GM23338 (cell line): Measurements from ENCODE around the gene TRPM1. TPM values are rescaled to one million over a fixed set of nuclear protein-coding genes. Genes with fewer than 3 reads are reported as not detected.
A peak's percentile ranks its signal among the peaks of the same experiment; 100 is the strongest.

Experiments
- ATAC-seq: fragments of 200-7000 bp; cut with Tn5 transposase; 3 replicates; pipeline ENCODE4 v1.9.1; 2020
- DNase-seq: peaks from one replicate; pipeline ENCODE4 v3.0.0-alpha.2; 2015; ENCODE audit warnings: low spot score
- H2AFZ ChIP-seq: fragments of 200-600 bp; sonication (generic); 2 replicates; pipeline ENCODE4 v1.8.0; 2016; ENCODE audit warnings: antibody characterized with exemption, mild to moderate bottlenecking, moderate library complexity
- H3F3A ChIP-seq: fragments of 200-600 bp; sonication (generic); replicated peaks from 2 replicates; pipeline ENCODE4 v1.8.0; 2017; ENCODE audit warnings: antibody characterized with exemption, mixed run types, low read depth
- H3K27ac ChIP-seq: fragments of 200-600 bp; sonication (generic); 2 replicates; pipeline ENCODE4 v1.6.1; 2016; ENCODE audit warnings: low read depth
- H3K27me3 ChIP-seq: fragments of 200-600 bp; sonication (generic); 2 replicates; pipeline ENCODE4 v1.8.0; 2016; ENCODE audit warnings: mild to moderate bottlenecking, mixed run types, moderate library complexity; ENCODE audit not compliant: insufficient read depth
- H3K36me3 ChIP-seq: fragments of 200-600 bp; sonication (generic); 2 replicates; pipeline ENCODE4 v1.8.0; 2016; ENCODE audit warnings: mild to moderate bottlenecking; ENCODE audit not compliant: insufficient read depth
- H3K4me1 ChIP-seq: fragments of 200-600 bp; sonication (generic); 2 replicates; pipeline ENCODE4 v1.8.0; 2016; ENCODE audit warnings: mild to moderate bottlenecking, moderate library complexity; ENCODE audit not compliant: insufficient read depth
- H3K4me2 ChIP-seq: fragments of 200-600 bp; sonication (generic); 2 replicates; pipeline ENCODE4 v1.7.1; 2017; ENCODE audit warnings: mixed run types
- H3K4me3 ChIP-seq: fragments of 200-600 bp; sonication (generic); 2 replicates; pipeline ENCODE4 v1.6.1; 2016; ENCODE audit warnings: mixed run types
- H3K79me2 ChIP-seq: fragments of 200-600 bp; sonication (generic); replicated peaks from 2 replicates; pipeline ENCODE4 v1.8.0; 2017; ENCODE audit warnings: mild to moderate bottlenecking; ENCODE audit not compliant: insufficient read depth
- H3K9me2 ChIP-seq: fragments of 200-600 bp; sonication (generic); 2 replicates; pipeline ENCODE4 v1.8.0; 2017; ENCODE audit not compliant: insufficient read depth
- H4K20me1 ChIP-seq: fragments of 200-600 bp; sonication (generic); replicated peaks from 2 replicates; pipeline ENCODE4 v1.8.0; 2017; ENCODE audit warnings: mild to moderate bottlenecking; ENCODE audit not compliant: insufficient read depth
- H3K27ac Mint-ChIP-seq: 2 replicates; pipeline ENCODE4 v1.8.0; 2020; ENCODE audit warnings: inconsistent platforms, mild to moderate bottlenecking, moderate library complexity, mixed read lengths
- H3K27me3 Mint-ChIP-seq: 3 replicates; pipeline ENCODE4 v1.8.0; 2022; ENCODE audit warnings: low read depth, mild to moderate bottlenecking, moderate library complexity, mixed read lengths, inconsistent platforms; ENCODE audit not compliant: insufficient read depth, poor library complexity
- H3K36me3 Mint-ChIP-seq: 3 replicates; pipeline ENCODE4 v1.8.0; 2021; ENCODE audit warnings: low read depth, mild to moderate bottlenecking, inconsistent platforms, moderate library complexity, mixed read lengths
- H3K4me1 Mint-ChIP-seq: 3 replicates; pipeline ENCODE4 v1.8.0; 2020; ENCODE audit warnings: mild to moderate bottlenecking, inconsistent platforms, mixed read lengths
- H3K4me3 Mint-ChIP-seq: 3 replicates; pipeline ENCODE4 v1.8.0; 2021; ENCODE audit warnings: moderate library complexity, mild to moderate bottlenecking, inconsistent platforms, mixed read lengths
- H3K9me3 Mint-ChIP-seq: 3 replicates; pipeline ENCODE4 v1.8.0; 2020; ENCODE audit warnings: moderate library complexity, mild to moderate bottlenecking, inconsistent platforms, mixed read lengths
- CREB1 ChIP-seq: fragments of 250-450 bp; sonication (Bioruptor Pico); IDR thresholded peaks from 2 replicates; pipeline ENCODE4 v1.5.0; 2020; ENCODE audit warnings: low read depth, mild to moderate bottlenecking, moderate library complexity
- ETS1 ChIP-seq: IDR thresholded peaks from 2 replicates; pipeline ENCODE4 v1.6.1; 2016; ENCODE audit warnings: antibody characterized with exemption
- EZH2 ChIP-seq: fragments of 200-600 bp; sonication (generic); IDR thresholded peaks from one replicate; pipeline ENCODE4 v1.8.0; 2017; ENCODE audit warnings: antibody characterized with exemption, mild to moderate bottlenecking, low read depth; ENCODE audit not compliant: unreplicated experiment
- EZH2phosphoT487 ChIP-seq: fragments of 200-600 bp; sonication (generic); IDR thresholded peaks from one replicate; pipeline ENCODE4 v1.8.1; 2018; ENCODE audit warnings: antibody characterized with exemption; ENCODE audit not compliant: unreplicated experiment
- POLR2AphosphoS5 ChIP-seq: IDR thresholded peaks from 2 replicates; pipeline ENCODE4 v1.6.1; 2016; ENCODE audit warnings: antibody characterized with exemption, low read depth
- ZNF114 ChIP-seq: fragments of 250-450 bp; sonication (Bioruptor Pico); IDR thresholded peaks from 2 replicates; pipeline ENCODE4 v1.5.0; 2020; ENCODE audit warnings: mild to moderate bottlenecking, moderate library complexity
- ZNF331 ChIP-seq: fragments of 250-450 bp; sonication (Bioruptor Pico); IDR thresholded peaks from 2 replicates; pipeline ENCODE4 v1.5.0; 2020; ENCODE audit warnings: low read depth, mild to moderate bottlenecking, moderate library complexity
- polyA plus RNA-seq: library from polyadenylated mRNA; unstranded; fragments of >200 nt; fragmentation: Nextera tagmentation; extraction: Ambion mirVana; gene quantifications from 2 replicates; pipeline ENCODE4 v1.2.1, GENCODE V29; 2016
- total RNA-seq: library from RNA; depleted of rRNA; stranded (reverse); fragments of >200 nt; shearing (Covaris generic); gene quantifications from 2 replicates; pipeline ENCODE4 v1.2.3, GENCODE V29; 2014
- TF ChIP-seq, protein P1 (sequence below): IDR thresholded peaks from one replicate; pipeline ENCODE4 v1.6.1; 2018; ENCODE audit warnings: antibody characterized with exemption; ENCODE audit not compliant: unreplicated experiment
- TF ChIP-seq, protein P2 (sequence below): fragments of 250-450 bp; sonication (Bioruptor Pico); IDR thresholded peaks from 2 replicates; pipeline ENCODE4 v1.5.0; 2020; ENCODE audit warnings: mild to moderate bottlenecking, moderate library complexity

Gene TRPM1
- total and polyA plus RNA-seq, 2 experiments from 2014 or later: 0.19 TPM; not detected in 1

- TF ChIP-seq, protein P1, sequence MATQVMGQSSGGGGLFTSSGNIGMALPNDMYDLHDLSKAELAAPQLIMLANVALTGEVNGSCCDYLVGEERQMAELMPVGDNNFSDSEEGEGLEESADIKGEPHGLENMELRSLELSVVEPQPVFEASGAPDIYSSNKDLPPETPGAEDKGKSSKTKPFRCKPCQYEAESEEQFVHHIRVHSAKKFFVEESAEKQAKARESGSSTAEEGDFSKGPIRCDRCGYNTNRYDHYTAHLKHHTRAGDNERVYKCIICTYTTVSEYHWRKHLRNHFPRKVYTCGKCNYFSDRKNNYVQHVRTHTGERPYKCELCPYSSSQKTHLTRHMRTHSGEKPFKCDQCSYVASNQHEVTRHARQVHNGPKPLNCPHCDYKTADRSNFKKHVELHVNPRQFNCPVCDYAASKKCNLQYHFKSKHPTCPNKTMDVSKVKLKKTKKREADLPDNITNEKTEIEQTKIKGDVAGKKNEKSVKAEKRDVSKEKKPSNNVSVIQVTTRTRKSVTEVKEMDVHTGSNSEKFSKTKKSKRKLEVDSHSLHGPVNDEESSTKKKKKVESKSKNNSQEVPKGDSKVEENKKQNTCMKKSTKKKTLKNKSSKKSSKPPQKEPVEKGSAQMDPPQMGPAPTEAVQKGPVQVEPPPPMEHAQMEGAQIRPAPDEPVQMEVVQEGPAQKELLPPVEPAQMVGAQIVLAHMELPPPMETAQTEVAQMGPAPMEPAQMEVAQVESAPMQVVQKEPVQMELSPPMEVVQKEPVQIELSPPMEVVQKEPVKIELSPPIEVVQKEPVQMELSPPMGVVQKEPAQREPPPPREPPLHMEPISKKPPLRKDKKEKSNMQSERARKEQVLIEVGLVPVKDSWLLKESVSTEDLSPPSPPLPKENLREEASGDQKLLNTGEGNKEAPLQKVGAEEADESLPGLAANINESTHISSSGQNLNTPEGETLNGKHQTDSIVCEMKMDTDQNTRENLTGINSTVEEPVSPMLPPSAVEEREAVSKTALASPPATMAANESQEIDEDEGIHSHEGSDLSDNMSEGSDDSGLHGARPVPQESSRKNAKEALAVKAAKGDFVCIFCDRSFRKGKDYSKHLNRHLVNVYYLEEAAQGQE: no peak
- TF ChIP-seq EZH2phosphoT487: no peak
Observed at GRCh38 chr15:31014608-31014925, 87.0 kb downstream of the TRPM1 start (continued).

- H4K20me1 ChIP-seq: no peaks in the 10 kb centered on the region
- H3K36me3 ChIP-seq: no peaks in the 10 kb centered on the region
- peak overlapping the region; percentile 17 for H3K4me2 ChIP-seq
- no peaks in the 10 kb centered on the region for H3F3A ChIP-seq
- no peak overlapping the region for H3K4me3 ChIP-seq
- peak overlapping the region; percentile 35; the same call in 1 of the 2 replicates for H3K27ac Mint-ChIP-seq
- peak; percentile 11 for DNase-seq
- H3K27me3 ChIP-seq: no peaks in the 10 kb centered on the region
- ATAC-seq: peak; percentile 61
- no peaks in the 10 kb centered on the region for H3K36me3 Mint-ChIP-seq
- H3K79me2 ChIP-seq: no peaks in the 10 kb centered on the region
- peak overlapping the region; percentile 9 for H2AFZ ChIP-seq
- H3K4me1 Mint-ChIP-seq: peaks cover 20% of the 10 kb centered on the region
- no peak overlapping the region for H3K4me3 Mint-ChIP-seq
- 0 out of 2 replicates have a peak overlapping the region, but pooled peaks have one; percentile 15 for H3K27ac ChIP-seq
- H3K4me1 ChIP-seq: peaks cover 10% of the 10 kb centered on the region; the same call in 1 of the 2 replicates
- no peaks in the 10 kb centered on the region; the same call in 2 of the 3 replicates for H3K9me3 Mint-ChIP-seq
- no peaks in the 10 kb centered on the region for H3K27me3 Mint-ChIP-seq
- no peaks in the 10 kb centered on the region for H3K9me2 ChIP-seq
- no peak for TF ChIP-seq POLR2AphosphoS5
- TF ChIP-seq, protein P1: no peak
- no peak for TF ChIP-seq EZH2
- no peak for TF ChIP-seq ZNF331 (CRISPR knock-in tag)
- no peak for TF ChIP-seq ZNF114 (CRISPR knock-in tag)
- TF ChIP-seq, protein P2, sequence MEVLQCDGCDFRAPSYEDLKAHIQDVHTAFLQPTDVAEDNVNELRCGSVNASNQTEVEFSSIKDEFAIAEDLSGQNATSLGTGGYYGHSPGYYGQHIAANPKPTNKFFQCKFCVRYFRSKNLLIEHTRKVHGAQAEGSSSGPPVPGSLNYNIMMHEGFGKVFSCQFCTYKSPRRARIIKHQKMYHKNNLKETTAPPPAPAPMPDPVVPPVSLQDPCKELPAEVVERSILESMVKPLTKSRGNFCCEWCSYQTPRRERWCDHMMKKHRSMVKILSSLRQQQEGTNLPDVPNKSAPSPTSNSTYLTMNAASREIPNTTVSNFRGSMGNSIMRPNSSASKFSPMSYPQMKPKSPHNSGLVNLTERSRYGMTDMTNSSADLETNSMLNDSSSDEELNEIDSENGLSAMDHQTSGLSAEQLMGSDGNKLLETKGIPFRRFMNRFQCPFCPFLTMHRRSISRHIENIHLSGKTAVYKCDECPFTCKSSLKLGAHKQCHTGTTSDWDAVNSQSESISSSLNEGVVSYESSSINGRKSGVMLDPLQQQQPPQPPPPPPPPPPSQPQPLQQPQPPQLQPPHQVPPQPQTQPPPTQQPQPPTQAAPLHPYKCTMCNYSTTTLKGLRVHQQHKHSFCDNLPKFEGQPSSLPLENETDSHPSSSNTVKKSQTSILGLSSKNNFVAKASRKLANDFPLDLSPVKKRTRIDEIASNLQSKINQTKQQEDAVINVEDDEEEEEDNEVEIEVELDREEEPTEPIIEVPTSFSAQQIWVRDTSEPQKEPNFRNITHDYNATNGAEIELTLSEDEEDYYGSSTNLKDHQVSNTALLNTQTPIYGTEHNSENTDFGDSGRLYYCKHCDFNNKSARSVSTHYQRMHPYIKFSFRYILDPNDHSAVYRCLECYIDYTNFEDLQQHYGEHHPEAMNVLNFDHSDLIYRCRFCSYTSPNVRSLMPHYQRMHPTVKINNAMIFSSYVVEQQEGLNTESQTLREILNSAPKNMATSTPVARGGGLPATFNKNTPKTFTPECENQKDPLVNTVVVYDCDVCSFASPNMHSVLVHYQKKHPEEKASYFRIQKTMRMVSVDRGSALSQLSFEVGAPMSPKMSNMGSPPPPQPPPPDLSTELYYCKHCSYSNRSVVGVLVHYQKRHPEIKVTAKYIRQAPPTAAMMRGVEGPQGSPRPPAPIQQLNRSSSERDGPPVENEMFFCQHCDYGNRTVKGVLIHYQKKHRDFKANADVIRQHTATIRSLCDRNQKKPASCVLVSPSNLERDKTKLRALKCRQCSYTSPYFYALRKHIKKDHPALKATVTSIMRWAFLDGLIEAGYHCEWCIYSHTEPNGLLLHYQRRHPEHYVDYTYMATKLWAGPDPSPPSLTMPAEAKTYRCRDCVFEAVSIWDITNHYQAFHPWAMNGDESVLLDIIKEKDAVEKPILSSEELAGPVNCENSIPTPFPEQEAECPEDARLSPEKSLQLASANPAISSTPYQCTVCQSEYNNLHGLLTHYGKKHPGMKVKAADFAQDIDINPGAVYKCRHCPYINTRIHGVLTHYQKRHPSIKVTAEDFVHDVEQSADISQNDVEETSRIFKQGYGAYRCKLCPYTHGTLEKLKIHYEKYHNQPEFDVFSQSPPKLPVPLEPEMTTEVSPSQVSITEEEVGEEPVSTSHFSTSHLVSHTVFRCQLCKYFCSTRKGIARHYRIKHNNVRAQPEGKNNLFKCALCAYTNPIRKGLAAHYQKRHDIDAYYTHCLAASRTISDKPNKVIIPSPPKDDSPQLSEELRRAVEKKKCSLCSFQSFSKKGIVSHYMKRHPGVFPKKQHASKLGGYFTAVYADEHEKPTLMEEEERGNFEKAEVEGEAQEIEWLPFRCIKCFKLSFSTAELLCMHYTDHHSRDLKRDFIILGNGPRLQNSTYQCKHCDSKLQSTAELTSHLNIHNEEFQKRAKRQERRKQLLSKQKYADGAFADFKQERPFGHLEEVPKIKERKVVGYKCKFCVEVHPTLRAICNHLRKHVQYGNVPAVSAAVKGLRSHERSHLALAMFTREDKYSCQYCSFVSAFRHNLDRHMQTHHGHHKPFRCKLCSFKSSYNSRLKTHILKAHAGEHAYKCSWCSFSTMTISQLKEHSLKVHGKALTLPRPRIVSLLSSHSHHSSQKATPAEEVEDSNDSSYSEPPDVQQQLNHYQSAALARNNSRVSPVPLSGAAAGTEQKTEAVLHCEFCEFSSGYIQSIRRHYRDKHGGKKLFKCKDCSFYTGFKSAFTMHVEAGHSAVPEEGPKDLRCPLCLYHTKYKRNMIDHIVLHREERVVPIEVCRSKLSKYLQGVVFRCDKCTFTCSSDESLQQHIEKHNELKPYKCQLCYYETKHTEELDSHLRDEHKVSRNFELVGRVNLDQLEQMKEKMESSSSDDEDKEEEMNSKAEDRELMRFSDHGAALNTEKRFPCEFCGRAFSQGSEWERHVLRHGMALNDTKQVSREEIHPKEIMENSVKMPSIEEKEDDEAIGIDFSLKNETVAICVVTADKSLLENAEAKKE (CRISPR knock-in tag): no peak
- no peak for TF ChIP-seq CREB1 (CRISPR knock-in tag)
- TF ChIP-seq EZH2phosphoT487: no peak
- no peak for TF ChIP-seq ETS1
Observed at GRCh38 chr15:31013863-31014607, 87.5 kb downstream of the TRPM1 start.
